Stimulated activated effector memory CD8-positive, alpha-beta T cell treated with anti-CD3 and anti-CD28 coated beads, Interleukin-12 subunit alpha, Interleukin-12 subunit beta, amount 100 ng/mL, for 72 hours (primary cell): ENCODE results near the gene APOBEC3F.
"Not testable (repeated sequence)": the region's sequence is repeated elsewhere in the genome, so short reads cannot be mapped to it uniquely, and the experiment has no call there.

Experiments
- ATAC-seq: fragments of 150-1000 bp; cut with Tn5 transposase; 2 replicates; pipeline ENCODE4 v1.10.0; 2021
- DNase-seq, 2 donors: peaks; one replicate each; pipeline ENCODE4 v3.0.0; 2021 to 2022; ENCODE audit warnings: low spot score in 2 of 2
- H3K27ac Mint-ChIP-seq: one replicate; pipeline ENCODE4 v1.8.0; 2022; ENCODE audit warnings: mild to moderate bottlenecking, mixed read lengths
- H3K36me3 Mint-ChIP-seq: one replicate; pipeline ENCODE4 v1.8.0; 2022; ENCODE audit warnings: mild to moderate bottlenecking, mixed read lengths
- H3K4me1 Mint-ChIP-seq: one replicate; pipeline ENCODE4 v1.8.0; 2022; ENCODE audit warnings: mixed read lengths
- H3K4me3 Mint-ChIP-seq: one replicate; pipeline ENCODE4 v1.8.0; 2022; ENCODE audit warnings: mild to moderate bottlenecking, mixed read lengths
- H3K9me3 Mint-ChIP-seq: one replicate; pipeline ENCODE4 v1.8.0; 2022; ENCODE audit warnings: mixed read lengths

Gene APOBEC3F

DNA sequence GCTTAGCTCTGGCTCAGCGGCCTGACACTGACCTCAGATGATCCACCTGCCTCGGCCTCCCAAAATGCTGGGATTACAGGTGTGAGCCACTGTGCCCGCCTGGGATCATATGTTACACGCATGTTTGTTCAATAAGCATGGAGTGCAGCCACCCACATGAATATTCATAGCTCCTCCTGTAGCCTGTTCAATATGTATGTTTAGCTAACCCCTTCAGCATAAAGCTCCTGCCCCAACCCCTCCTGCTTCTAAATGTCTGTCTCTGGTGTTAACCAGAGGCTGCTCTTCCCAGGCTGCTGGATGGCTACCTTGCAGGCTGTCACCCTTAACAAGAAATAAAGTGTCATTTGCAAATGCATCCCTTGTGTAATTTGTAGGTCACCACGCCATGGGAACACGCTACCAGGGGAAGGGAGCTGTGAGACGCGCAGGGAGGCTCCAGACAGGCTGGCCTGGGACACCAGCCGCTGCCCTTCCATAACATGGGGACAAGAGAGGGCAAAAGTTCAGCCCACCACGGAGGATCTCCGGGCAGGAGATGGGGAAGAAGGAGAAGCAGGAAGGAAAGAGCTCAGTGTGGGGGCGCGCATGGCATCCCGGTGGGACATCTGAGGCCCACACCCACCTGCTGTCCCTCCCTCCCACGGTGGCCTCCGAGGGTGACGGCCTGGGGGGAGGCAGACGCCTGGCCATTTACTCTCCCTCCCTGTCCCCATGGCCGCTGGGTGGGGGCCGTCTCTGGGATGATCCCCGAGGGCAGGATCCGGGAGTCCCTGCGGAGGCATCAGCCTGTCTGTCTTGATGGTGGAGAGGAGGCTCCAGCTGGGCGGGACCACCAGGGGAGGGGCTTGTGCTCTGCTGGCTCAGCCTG lies 35.7 kb downstream of the APOBEC3F start:
- Mint-ChIP-seq H3K4me3 (peak overlapping the region; percentile 99), H3K27ac (peak overlapping the region; percentile 96), H3K36me3 (peaks cover 53% of the 10 kb centered on the region), H3K4me1 (peaks cover 38% of the 10 kb centered on the region)
- not testable (repeated sequence) for H3K9me3 Mint-ChIP-seq, DNase-seq, ATAC-seq

DNA sequence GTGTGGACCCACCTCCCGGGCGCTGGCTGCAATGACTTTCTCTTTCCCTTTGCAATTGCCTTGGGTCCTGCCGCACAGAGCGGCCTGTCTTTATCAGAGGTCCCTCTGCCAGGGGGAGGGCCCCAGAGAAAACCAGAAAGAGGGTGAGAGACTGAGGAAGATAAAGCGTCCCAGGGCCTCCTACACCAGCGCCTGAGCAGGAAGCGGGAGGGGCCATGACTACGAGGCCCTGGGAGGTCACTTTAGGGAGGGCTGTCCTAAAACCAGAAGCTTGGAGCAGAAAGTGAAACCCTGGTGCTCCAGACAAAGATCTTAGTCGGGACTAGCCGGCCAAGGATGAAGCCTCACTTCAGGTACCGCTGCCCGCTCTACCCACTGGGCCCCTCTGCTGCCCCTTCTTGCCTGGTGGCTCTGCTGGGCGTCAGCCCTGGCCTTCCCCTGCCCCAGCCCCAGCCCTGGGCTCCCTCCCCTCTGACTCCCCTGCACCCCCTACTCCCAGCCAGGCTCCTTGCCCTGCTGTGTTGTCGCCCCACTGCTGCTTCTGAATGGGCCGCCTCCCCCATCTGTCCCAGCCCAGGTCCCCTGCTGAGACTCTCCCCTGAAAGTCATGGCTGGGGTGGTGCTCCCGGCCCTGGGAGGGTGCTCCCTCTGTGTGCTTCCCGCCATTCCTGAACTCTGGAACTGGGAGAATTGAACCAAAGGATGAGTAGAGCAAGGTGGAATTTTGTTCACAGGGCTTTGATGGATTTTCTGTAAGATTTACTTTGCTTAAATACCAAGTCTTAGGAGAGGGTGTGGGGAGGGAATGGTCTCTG lies 36.6 kb downstream of the APOBEC3F start, which contains the start of gene APOBEC3G:
TSS of gene APOBEC3G (plus strand) at position 250 of the 815 bp plus-strand sequence. CDS start at position 337, 87 bp downstream.
- peak within 1 kb of the TSS; percentile 96 for H3K27ac Mint-ChIP-seq
- peak within 1 kb of the TSS; percentile 99 for H3K4me3 Mint-ChIP-seq
- ATAC-seq (peak; percentile 93), DNase-seq (peak in 1 of 2 donors; percentile 82)
- peaks cover 61% of the 10 kb centered on the region for H3K36me3 Mint-ChIP-seq
- H3K9me3 Mint-ChIP-seq: not testable (repeated sequence)
- H3K4me1 Mint-ChIP-seq: peaks cover 46% of the 10 kb centered on the region

GRCh38 chr22:39077912-39078311 lies 37.2 kb downstream of the APOBEC3F start:
- not testable (repeated sequence) for DNase-seq, ATAC-seq, H3K9me3 Mint-ChIP-seq
- Mint-ChIP-seq H3K27ac (peak overlapping the region; percentile 96), H3K4me3 (peak overlapping the region; percentile 99), H3K4me1 (peaks cover 52% of the 10 kb centered on the region), H3K36me3 (peaks cover 68% of the 10 kb centered on the region)

GRCh38 chr22:39078329-39078728 lies 37.7 kb downstream of the APOBEC3F start:
- peak overlapping the region; percentile 99 for H3K4me3 Mint-ChIP-seq
- H3K36me3 Mint-ChIP-seq: peaks cover 72% of the 10 kb centered on the region
- H3K9me3 Mint-ChIP-seq: no peaks in the 10 kb centered on the region
- peak overlapping the region; percentile 96 for H3K27ac Mint-ChIP-seq
- peaks cover 56% of the 10 kb centered on the region for H3K4me1 Mint-ChIP-seq
- DNase-seq: no peak
- ATAC-seq: peak; percentile 57

DNA sequence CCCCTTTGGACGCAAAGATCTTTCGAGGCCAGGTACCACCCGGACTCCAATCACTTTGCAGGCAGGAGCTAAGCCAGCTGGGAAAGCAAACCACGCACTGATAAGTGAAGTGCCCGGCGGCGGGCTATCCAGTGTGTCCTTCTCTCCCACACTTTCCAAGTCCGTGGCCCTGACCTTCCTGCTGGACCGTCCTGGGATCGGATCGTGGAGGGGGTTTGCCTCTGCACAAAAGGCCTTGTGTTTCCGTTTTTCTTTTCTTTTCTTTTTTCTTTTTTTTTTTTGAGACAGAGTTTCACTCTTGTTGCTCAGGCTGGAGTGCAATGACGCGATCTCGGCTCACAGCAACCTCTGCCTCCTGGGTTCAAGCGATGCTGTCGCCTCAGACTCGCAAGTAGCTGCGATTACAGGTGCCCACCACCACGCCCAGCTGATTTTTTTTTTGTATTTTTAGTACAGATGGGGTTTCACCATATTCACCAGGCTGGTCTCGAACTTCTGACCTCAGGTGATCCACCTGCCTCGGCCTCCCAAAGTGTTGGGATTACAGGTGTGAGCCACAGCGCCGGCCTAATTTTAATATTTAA lies 38.5 kb downstream of the APOBEC3F start:
- Mint-ChIP-seq H3K4me1 (peaks cover 61% of the 10 kb centered on the region), H3K36me3 (peaks cover 80% of the 10 kb centered on the region)

DNA sequence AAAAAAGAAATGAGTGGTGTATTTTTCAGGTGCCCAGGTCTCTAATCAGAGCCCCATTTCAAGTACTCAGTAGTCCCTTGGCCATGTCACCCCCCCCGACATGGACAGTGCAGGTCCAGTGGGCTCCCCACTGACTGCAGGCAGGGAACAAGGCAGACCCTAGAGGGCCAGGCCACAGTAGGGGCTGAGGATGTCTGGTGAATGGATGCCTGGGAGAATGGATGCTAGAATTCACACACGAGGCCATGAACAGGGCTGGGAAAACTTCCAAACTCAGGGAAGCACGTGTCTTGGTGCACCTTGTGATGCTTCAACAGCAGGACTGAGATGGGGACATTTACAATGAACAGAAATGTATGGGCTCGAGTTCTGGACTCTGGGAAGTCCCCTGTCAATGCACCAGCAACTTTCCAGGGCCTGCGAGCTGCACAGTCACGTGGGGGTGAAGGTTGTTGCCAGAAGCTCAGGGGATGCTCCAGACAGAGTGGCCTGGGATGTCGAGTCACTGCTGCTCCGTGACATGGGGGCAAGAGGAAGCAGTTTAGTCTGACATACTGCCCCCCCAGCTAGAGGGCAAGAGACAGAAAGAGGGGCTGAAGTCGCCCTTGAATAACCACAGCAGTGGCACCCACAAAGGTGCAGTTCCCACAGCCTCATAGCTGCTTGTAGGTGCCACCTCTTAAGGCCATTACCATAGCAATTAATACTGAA lies 39.5 kb downstream of the APOBEC3F start:
- peak overlapping the region; percentile 96 for H3K27ac Mint-ChIP-seq
- peak overlapping the region; percentile 99 for H3K4me3 Mint-ChIP-seq
- peaks cover 64% of the 10 kb centered on the region for H3K4me1 Mint-ChIP-seq
- ATAC-seq (no peak), DNase-seq (no peak)
- H3K9me3 Mint-ChIP-seq: no peaks in the 10 kb centered on the region
- H3K36me3 Mint-ChIP-seq: peaks cover 91% of the 10 kb centered on the region

More for the DNA sequence above, 38.5 kb downstream of the APOBEC3F start:
- not testable (repeated sequence) for H3K9me3 Mint-ChIP-seq, ATAC-seq, DNase-seq
- Mint-ChIP-seq H3K4me3 (peak overlapping the region; percentile 99), H3K27ac (peak overlapping the region; percentile 96)

GRCh38 chr22:39081016-39081415 lies 40.4 kb downstream of the APOBEC3F start:
- no peak for DNase-seq
- Mint-ChIP-seq H3K9me3 (no peaks in the 10 kb centered on the region), H3K4me1 (peaks cover 63% of the 10 kb centered on the region), H3K4me3 (peak overlapping the region; percentile 99), H3K36me3 (peaks cover 92% of the 10 kb centered on the region), H3K27ac (peak overlapping the region; percentile 96)
- no peak for ATAC-seq

- DNase-seq: no peak
- H3K27ac Mint-ChIP-seq: peak overlapping the region; percentile 96
- H3K4me1 Mint-ChIP-seq: peaks cover 63% of the 10 kb centered on the region
- H3K9me3 Mint-ChIP-seq: no peaks in the 10 kb centered on the region
- H3K4me3 Mint-ChIP-seq: peak overlapping the region; percentile 99
- ATAC-seq: no peak
- peaks cover 98% of the 10 kb centered on the region for H3K36me3 Mint-ChIP-seq
These were observed 40.9 kb downstream of the APOBEC3F start for GRCh38 chr22:39081598-39081997.

DNA sequence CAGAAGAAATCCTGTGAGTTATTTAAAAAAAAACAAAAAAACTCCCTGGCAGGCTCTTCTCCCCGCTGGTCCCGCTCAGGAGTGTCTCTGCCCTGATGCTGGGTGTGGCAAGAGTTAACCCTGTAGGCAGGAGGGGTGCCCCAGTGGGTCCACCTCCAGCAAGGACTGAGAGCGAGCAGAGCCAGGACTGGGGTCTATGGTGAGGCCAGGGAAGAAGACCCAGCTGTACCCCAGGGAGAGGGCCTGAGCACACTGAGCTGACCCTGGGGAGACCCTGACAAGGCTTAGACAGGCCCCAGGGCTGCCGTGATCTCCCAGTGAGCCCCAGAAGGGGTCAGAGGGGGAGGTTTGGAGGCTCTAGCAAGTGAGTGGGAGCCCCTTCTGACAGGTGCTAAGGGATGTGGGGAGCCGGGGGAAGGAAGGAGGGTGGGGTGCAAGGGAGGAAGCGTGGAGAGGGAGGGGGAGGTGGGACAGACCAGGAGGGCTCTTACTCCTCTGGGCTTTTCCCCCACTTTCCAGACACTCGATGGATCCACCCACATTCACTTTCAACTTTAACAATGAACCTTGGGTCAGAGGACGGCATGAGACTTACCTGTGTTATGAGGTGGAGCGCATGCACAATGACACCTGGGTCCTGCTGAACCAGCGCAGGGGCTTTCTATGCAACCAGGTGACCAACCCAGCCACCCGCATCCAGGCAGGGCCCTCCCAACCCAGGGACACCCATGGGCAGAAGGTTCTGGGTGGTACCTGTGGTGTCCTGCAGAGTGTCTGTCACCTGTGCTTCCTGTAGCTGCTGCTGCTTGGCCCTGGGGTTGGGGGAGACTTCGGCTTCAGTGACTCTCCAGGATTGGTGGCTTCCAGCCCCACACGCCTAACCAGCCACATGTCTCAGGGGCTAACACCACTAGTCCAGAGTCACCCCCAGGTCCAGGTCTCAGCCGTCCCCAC lies 42.8 kb downstream of the APOBEC3F start:
- Mint-ChIP-seq H3K4me3 (peak overlapping the region; percentile 99), H3K4me1 (peaks cover 74% of the 10 kb centered on the region), H3K9me3 (no peaks in the 10 kb centered on the region), H3K36me3 (peaks cover 100% of the 10 kb centered on the region), H3K27ac (peak overlapping the region; percentile 96)
- no peak for ATAC-seq
- DNase-seq: no peak

- Mint-ChIP-seq H3K4me1 (peaks cover 85% of the 10 kb centered on the region), H3K36me3 (peaks cover 91% of the 10 kb centered on the region), H3K4me3 (no peak overlapping the region), H3K9me3 (no peaks in the 10 kb centered on the region), H3K27ac (peak overlapping the region; percentile 97)
- DNase-seq (no peak), ATAC-seq (no peak)
These were observed 44.0 kb downstream of the APOBEC3F start for GRCh38 chr22:39084666-39085065.

GRCh38 chr22:39087098-39087497 lies 46.4 kb downstream of the APOBEC3F start:
- peak overlapping the region; percentile 78 for H3K4me3 Mint-ChIP-seq
- DNase-seq: no peak
- H3K36me3 Mint-ChIP-seq: peaks cover 89% of the 10 kb centered on the region
- no peak for ATAC-seq
- H3K27ac Mint-ChIP-seq: peak overlapping the region; percentile 97
- H3K4me1 Mint-ChIP-seq: peaks cover 86% of the 10 kb centered on the region
- no peaks in the 10 kb centered on the region for H3K9me3 Mint-ChIP-seq

GRCh38 chr22:39087881-39088684 lies 47.4 kb downstream of the APOBEC3F start:
- H3K4me1 Mint-ChIP-seq: peaks cover 87% of the 10 kb centered on the region
- H3K27ac Mint-ChIP-seq: peak overlapping the region; percentile 97
- no peak for ATAC-seq
- H3K9me3 Mint-ChIP-seq: no peaks in the 10 kb centered on the region
- H3K4me3 Mint-ChIP-seq: peak overlapping the region; percentile 78
- no peak for DNase-seq
- peaks cover 89% of the 10 kb centered on the region for H3K36me3 Mint-ChIP-seq

DNA sequence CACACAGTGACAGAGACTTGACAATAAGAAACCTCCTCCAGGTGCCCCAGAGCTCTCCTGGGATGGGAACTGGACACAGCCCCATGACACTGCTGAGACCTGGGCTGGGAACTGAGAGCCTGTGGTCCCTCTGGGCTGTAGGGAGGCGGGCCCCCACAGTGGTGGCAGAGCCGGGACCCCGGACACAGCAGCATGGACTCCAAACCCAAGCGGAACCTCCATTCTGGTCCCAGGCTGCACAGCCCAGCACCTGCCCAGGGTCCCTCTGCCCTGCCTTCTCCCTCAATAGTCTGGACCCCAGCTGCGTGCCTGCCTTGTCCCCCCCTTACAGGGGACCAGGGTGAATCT lies 48.0 kb downstream of the APOBEC3F start:
- DNase-seq (no peak), ATAC-seq (no peak)
- peak overlapping the region; percentile 97 for H3K27ac Mint-ChIP-seq
- H3K9me3 Mint-ChIP-seq: no peaks in the 10 kb centered on the region
- peaks cover 83% of the 10 kb centered on the region for H3K36me3 Mint-ChIP-seq
- H3K4me1 Mint-ChIP-seq: peaks cover 84% of the 10 kb centered on the region
- peak overlapping the region; percentile 78 for H3K4me3 Mint-ChIP-seq
